ENCODE data around the gene TRAPPC2B.

DNA sequence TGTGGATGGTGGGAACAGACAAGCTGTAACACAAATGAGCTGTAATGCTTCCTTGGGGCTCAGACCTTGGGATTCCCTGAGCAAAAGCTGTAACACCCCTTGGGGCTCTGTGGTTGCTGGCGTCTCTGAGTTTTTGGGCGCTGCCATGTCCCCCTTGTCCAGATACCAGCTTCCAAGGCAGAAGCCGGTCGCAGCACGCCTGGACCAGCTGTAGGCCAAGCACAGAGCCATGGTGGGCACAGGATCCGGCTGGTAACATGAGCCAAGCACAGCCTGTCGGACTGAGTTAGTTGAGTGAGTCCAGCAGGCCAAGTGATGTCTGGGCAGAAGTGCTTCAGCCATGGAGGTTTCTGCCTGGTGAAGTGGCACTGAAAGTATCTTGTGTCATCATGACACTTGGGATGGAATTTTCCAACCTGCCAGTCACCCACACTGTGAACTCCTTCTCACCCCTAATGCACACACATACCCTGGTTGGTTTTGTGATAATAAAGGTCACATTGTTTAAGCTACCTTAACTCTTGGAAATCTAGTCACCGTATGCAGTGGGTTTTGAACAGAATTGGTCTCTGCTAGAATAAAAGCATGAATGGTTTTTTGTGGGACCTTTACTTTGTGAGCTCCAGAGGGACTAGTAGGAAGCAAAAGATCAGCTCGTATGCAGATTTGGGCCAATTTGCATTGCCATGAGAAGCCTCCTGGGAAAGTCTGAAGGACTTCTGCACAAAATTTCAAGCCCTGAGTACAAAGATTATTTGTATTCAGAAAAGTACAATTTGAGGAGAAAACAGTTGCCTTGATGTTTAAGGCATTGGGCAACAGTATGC is 40.6 kb downstream of the TRAPPC2B start:
- no peak for TF ChIP-seq POLR2A (IDR thresholded peaks at IDR 0.05)
- TF ChIP-seq, protein P1, sequence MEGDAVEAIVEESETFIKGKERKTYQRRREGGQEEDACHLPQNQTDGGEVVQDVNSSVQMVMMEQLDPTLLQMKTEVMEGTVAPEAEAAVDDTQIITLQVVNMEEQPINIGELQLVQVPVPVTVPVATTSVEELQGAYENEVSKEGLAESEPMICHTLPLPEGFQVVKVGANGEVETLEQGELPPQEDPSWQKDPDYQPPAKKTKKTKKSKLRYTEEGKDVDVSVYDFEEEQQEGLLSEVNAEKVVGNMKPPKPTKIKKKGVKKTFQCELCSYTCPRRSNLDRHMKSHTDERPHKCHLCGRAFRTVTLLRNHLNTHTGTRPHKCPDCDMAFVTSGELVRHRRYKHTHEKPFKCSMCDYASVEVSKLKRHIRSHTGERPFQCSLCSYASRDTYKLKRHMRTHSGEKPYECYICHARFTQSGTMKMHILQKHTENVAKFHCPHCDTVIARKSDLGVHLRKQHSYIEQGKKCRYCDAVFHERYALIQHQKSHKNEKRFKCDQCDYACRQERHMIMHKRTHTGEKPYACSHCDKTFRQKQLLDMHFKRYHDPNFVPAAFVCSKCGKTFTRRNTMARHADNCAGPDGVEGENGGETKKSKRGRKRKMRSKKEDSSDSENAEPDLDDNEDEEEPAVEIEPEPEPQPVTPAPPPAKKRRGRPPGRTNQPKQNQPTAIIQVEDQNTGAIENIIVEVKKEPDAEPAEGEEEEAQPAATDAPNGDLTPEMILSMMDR (IDR thresholded peaks at IDR 0.05) = no peak
